OCI-LY7 (cell line): ENCODE results near the gene DPPA3.

Experiments used
- CTCF ChIP-seq: fragments of 200-600 bp; sonication (generic); conservative IDR thresholded peaks from 2 replicates; pipeline ENCODE4 v1.5.1; 2014; ENCODE audit warnings: mild to moderate bottlenecking, antibody characterized with exemption, low read length, moderate library complexity, mixed read lengths
- EZH2phosphoT487 ChIP-seq: fragments of 200-600 bp; sonication (generic); IDR thresholded peaks from 2 replicates; pipeline ENCODE4 v1.6.1; 2018; ENCODE audit warnings: low read depth, borderline replicate concordance, mild to moderate bottlenecking, mixed run types, antibody characterized with exemption, low read length, moderate library complexity, mixed read lengths

GRCh38 chr12:7667125-7667524 is 44.1 kb upstream of the DPPA3 start:
- TF ChIP-seq CTCF (peak; percentile 73), EZH2phosphoT487 (no peak)
